CD4-positive, alpha-beta T cell treated with Interleukin-2 at 100 ng/mL for 4 hours (primary cell): ENCODE measurements around the gene SMNDC1.
"Not testable (repeated sequence)": the region's sequence is repeated elsewhere in the genome, so short reads cannot be mapped to it uniquely, and the experiment has no call there.

Experiments used
- DNase-seq: peaks from one replicate; pipeline ENCODE4 v3.0.0-alpha.2; 2020; ENCODE audit warnings: low spot score

SMNDC1 gene

GRCh38 chr10:110284262-110284661, 20.5 kb downstream of the SMNDC1 start:
- no peak for DNase-seq

DNA sequence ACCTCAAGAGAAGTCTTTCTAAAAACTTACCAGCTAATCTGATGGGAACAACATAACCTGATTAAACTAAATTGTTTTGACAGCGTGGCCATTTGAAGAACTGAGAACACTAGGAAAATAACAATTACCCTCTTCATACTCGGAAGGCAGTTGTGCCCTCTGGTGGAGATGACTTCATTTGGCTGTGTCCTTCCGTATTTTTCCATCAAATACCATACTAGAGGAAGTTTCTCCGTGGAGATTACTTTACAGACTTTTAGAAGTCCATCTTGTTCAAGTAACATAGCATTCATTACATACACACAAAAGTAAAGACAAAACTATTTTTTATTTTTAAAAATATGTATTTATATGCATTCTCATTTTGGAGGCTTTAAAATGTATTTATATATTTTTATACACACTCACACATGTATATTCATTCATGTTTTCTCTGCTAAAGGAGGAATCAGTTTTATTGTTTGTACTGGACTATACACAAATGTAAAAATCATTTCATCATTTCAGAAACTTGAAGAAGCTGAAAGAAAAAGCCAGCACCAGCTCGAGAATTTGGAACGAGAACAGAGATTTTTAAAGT, 25.2 kb downstream of the SMNDC1 start:
- DNase-seq = peak; percentile 59

GRCh38 chr10:110278562-110279406, 25.9 kb downstream of the SMNDC1 start:
- DNase-seq = no peak

DNA sequence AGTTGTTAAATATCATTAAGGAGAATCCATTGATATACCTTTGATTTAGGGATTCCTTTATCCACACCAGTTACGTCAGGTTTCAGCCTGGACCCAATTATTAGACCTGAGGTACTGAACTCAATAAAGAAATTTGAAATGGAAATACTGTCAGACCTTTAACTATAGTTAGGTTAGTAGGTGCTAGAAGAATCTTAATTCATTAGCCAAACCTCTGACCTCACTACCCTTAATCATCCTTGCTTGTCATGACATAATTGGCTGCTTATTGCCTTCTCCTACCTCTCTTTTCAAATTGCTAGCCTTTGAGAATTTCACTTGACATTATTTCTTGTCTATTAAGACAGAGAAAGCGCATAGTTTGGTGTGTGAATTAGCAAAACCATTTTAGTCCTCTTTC, 27.1 kb downstream of the SMNDC1 start:
- DNase-seq = no peak

DNA sequence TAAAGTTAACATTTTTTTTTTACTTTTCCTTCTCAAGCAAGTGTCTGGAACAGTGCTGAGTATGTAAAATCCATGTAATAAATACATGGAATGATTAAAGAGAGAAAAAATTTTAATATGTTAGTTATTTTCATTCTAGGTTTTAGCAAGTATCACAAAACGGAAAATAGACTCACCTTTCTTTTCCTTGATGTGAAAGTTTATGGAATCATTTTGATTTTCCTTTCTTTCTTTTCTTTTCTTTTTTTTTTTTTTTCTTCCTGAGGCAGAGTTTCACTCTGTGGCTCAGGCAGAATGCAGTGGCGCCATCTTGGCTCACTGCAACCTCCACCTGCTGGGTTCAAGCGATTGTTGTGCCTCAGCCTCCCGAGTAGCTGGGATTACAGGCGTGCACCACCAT, 28.1 kb downstream of the SMNDC1 start:
- DNase-seq = no peak

DNA sequence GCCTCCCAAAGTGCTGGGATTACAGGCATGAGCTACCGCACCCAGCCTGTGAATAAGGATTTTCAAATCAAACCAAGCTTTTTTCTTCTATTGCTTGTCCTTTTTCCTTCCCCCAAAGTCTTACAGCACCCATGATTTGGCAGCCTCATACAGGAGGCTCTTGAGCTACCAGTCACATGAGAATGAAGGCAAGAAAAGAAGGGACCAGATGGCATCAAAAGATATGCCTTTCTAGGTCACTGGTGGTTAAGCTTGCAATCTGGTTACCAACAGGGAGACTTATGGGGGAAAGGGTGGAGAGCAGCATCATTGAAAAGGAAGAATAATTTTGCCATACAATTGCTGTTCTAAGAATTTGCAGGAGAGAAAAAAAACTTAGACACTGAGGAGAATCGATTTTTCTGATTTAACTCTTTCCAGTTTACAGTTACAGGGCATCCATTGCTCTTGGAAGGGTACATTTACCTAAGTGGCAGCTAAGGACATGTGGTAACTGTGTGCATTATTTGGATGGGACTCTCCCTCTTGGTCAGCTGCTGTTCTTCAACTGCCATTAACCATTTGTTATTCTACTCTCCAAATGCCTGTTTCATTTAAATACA, 29.5 kb downstream of the SMNDC1 start:
- DNase-seq = peak; percentile 13

GRCh38 chr10:110274647-110275046, 30.1 kb downstream of the SMNDC1 start:
- DNase-seq = no peak

GRCh38 chr10:110274072-110274627, 30.6 kb downstream of the SMNDC1 start:
- no peak for DNase-seq

- DNase-seq = peak; percentile 26
Measured at GRCh38 chr10:110273474-110273873, 31.2 kb downstream of the SMNDC1 start.

DNA sequence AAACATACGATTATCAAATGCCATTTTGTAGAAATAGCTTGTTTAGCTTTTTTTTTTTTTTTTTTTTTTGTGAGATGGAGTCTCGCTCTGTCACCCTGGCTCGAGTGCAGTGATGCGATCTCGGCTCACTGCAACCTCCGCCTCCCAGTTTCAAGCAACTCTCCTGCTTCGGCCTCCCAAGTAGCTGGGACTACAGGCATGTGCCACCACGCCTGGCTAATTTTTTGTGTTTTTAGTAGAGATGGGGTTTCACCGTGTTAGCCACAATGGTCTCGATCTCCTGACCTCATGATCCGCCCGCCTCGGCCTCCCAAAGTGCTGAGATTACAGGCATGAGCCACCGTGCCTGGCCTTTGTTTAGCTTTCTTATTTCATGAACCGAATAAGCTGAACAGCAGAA, 31.7 kb downstream of the SMNDC1 start:
- not testable (repeated sequence) for DNase-seq

DNA sequence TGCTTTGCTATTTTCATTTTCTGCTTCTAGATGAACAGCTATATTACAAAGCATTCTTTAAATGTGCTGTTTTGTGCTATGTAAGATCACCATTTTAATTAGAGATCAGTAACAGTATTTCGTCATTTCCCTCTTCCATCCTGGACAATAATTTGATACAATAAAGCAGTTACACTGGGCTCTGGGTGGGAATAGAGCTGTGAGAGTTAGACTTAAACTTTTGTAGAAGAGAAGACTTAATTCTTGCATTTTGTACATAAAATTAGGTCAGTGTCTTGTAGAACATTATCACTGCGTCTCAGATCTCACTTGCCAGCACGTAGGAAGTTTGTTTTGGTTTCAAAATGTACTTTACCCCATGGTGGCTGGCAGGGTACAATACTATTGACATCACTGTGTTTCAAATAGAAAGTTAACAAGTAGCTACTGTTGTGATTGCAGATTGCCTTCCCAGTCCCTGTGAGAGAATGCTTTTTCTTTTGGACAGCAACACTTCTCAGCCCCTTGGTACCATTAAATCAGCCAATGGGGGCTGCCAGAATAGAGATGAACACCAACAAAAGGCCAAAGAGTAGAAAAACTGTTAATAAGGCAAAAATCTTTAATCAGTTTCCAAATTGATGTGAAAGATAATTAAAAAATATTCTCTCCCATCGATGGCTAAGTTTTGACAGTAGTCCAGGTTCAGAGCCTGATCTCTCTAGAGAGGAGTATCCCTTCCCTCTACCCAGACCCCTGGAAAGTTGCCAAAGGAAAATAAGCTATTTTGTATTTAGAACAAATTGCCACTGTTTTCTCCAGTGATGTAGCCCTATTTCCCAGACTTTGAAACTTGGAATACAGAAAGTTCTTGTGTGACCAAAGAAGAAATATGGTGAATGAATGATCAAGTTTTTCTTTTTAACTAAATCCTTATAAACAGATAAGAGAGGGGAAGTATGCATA, 35.1 kb downstream of the SMNDC1 start:
- peak; percentile 18 for DNase-seq

- DNase-seq = no peak
Measured at GRCh38 chr10:110268971-110269370, 35.7 kb downstream of the SMNDC1 start.

DNA sequence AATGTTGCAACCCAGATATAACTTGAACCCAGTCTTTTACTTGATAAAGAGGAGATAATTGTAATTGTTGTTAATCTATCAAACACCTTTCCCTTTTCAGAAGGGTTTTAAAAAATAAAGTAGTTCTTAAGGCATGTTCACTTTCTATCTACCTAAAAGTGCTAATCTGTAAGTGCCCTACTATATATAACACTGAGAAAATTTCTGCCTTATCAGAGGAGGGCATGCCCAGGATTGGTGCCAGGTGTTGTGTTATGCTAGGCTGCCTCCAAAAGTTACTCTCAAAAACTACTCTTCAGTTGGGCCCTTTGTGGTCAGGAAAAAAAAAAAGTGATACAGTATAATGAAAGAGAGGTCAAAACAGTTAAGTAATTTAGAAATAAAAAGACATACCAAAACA, 36.3 kb downstream of the SMNDC1 start:
- no peak for DNase-seq

GRCh38 chr10:110267276-110267675, 37.4 kb downstream of the SMNDC1 start:
- DNase-seq = no peak

DNA sequence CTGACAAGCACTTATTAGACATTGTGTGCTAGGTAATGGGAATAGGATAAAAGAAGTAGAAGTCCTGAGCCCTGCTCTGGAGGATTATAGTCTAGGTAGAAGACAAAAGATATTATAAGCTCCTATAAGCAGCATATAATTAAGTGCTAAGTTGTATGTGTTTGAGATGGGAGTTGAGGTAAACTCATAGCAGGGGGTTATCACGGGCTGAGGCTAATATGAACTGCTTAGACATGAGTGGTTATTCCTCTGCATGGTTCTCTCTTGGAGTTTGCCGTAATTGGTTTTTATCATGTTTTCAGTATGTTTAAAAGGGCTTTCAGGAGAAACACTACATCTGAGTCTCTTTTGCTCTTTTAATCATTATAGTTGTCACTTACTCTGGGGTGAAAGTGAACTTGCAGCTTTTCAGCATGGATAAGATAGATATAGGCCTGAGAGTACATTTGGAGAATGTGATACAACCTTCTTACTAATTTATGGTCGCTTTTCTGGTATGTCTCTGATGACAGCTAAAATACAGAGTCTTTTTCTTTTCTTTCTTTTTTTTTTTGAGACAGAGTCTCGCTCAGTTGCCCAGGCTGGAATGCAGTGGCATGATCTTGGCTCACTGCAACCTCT, 39.0 kb downstream of the SMNDC1 start:
- no peak for DNase-seq

- no peak for DNase-seq
Measured at GRCh38 chr10:110263164-110263563, 41.6 kb downstream of the SMNDC1 start.

DNA sequence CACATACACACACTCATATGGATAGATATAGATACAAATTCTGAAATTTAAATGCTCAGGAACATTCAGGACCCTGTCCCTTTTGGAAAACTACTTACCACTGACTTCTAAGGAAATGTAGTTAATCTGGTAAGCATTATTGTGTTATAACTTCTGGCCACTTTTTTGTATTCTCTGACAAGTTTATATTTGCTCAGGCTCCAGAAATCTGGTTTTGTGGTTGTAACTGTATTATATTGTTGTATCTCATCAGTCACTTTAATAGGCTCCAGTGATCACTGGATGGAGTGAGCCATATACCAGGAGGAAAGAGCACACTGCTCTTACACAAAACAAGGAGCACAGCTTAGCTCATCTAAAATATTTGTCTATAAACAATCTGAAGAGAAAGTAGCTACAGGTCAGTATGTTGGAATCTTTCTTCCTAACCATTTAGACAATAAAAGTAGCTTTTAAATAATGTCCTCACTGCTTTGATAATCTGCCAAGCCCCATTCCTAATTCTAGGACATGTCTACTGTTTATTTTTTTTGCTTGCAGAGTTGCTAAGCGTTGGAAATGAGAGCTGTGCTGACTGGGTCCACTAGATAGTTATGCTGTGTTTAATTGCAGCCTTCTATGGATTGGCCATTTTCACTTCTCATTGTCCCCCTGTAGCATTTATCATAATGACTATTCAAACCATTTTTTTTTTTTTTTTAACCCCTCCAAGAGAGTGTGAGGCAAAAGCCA, 43.8 kb downstream of the SMNDC1 start:
- no peak for DNase-seq

- DNase-seq = no peak
Measured at GRCh38 chr10:110259317-110259716, 45.4 kb downstream of the SMNDC1 start.

DNA sequence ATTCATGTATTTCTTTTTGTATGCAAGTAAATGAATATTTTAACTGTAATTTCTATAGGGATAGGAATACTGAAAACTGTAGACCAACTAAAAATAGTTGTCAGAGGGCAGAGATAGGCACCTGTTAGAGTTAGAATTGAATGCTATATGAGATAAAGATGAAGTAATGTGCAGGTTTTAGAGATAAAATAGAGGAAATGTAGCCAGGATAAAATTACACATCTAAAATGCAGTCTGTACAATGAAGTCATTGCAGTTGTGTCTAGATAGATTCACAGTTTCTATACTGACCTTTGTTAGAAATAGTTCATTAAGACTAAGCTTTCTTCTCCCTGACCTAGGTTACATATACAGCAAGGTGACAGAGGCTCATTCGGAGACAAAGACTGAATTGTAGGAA, 46.2 kb downstream of the SMNDC1 start:
- DNase-seq = no peak

- no peak for DNase-seq
Measured at GRCh38 chr10:110254467-110254866, 50.3 kb downstream of the SMNDC1 start.

GRCh38 chr10:110252151-110252550, 52.6 kb downstream of the SMNDC1 start:
- DNase-seq = no peak
